ENCODE data around the gene NDUFC1.

Gene NDUFC1

GRCh38 chr4:139301821-139302611, at the start of gene NDUFC1:
Gene NDUFC1, minus strand, starts transcription at chr4:139302477. Its CDS starts 6,679 bp downstream, at chr4:139295798.
- no peak for TF ChIP-seq CTCF (IDR thresholded peaks at IDR 0.05)

- TF ChIP-seq CTCF (IDR thresholded peaks at IDR 0.05), result no peak
These were observed 35.3 kb upstream of the NDUFC1 start for GRCh38 chr4:139337612-139338011.

- TF ChIP-seq CTCF (IDR thresholded peaks at IDR 0.05), result no peak
These were observed 30.8 kb upstream of the NDUFC1 start for GRCh38 chr4:139333046-139333445.

- TF ChIP-seq CTCF (IDR thresholded peaks at IDR 0.05), result no peak
These were observed 28.9 kb upstream of the NDUFC1 start for GRCh38 chr4:139331185-139331584.

- TF ChIP-seq CTCF (IDR thresholded peaks at IDR 0.05), result no peak
These were observed 28.0 kb upstream of the NDUFC1 start for GRCh38 chr4:139330283-139330682.

- no peak for TF ChIP-seq CTCF (IDR thresholded peaks at IDR 0.05)
These were observed 27.5 kb upstream of the NDUFC1 start for GRCh38 chr4:139329665-139330200.

GRCh38 chr4:139324620-139325019, 22.3 kb upstream of the NDUFC1 start:
- TF ChIP-seq CTCF (IDR thresholded peaks at IDR 0.05), result no peak

Data from LNCAP (cell line).